HepG2 (cell line): ENCODE data around the gene TWF1. TPM values are rescaled to one million over a fixed set of nuclear protein-coding genes. Genes with fewer than 3 reads are reported as not detected.
A peak's percentile ranks its signal among the peaks of the same experiment; 100 is the strongest.

Experiments
- ARNT2 ChIP-seq: sonication (generic); formaldehyde crosslinking; IDR thresholded peaks from 2 replicates; pipeline ENCODE4 v1.8.0; 2022; ENCODE audit warnings: mild to moderate bottlenecking, low read depth, missing genetic modification reagents, moderate library complexity
- CBFB ChIP-seq: sonication (generic); formaldehyde crosslinking; IDR thresholded peaks from 2 replicates; pipeline ENCODE4 v1.4.0; 2020; ENCODE audit warnings: missing genetic modification reagents
- CCAR2 ChIP-seq: fragments of 200-400 bp; formaldehyde crosslinking; optimal IDR thresholded peaks from 2 replicates; pipeline ENCODE3; 2018; ENCODE audit warnings: low read depth, mild to moderate bottlenecking, low read length, moderate library complexity
- DNMT1 ChIP-seq: sonication (generic); formaldehyde crosslinking; IDR thresholded peaks from 2 replicates; pipeline ENCODE4 v1.5.1; 2020; ENCODE audit warnings: mild to moderate bottlenecking, missing genetic modification reagents
- HNF4A ChIP-seq: sonication (generic); formaldehyde crosslinking; IDR thresholded peaks from 2 replicates; pipeline ENCODE4 v1.4.0; 2020; ENCODE audit warnings: missing genetic modification reagents
- KMT2A ChIP-seq: sonication (generic); formaldehyde crosslinking; IDR thresholded peaks from 2 replicates; pipeline ENCODE4 v1.4.0; 2020; ENCODE audit warnings: missing genetic modification reagents
- NAIF1 ChIP-seq: sonication (generic); formaldehyde crosslinking; IDR thresholded peaks from 2 replicates; pipeline ENCODE4 v1.5.0; 2020; ENCODE audit warnings: mild to moderate bottlenecking, missing genetic modification reagents, borderline replicate concordance
- POLR2A ChIP-seq, 2 experiments: IDR thresholded peaks; 2 replicates each; pipeline ENCODE4 v1.6.1; 2011; ENCODE audit warnings: low read depth in 2 of 2, low read length in 2 of 2, mild to moderate bottlenecking in 1 of 2, moderate library complexity in 1 of 2; ENCODE audit not compliant: insufficient read depth in 1 of 2
- RXRB ChIP-seq: IDR thresholded peaks from 2 replicates; pipeline ENCODE4 v1.6.1; 2016; ENCODE audit warnings: borderline replicate concordance, missing genetic modification reagents, missing compliant biosample characterization
- SRSF9 ChIP-seq: fragments of 200-400 bp; formaldehyde crosslinking; IDR thresholded peaks from 2 replicates; pipeline ENCODE4 v1.6.1; 2018; ENCODE audit warnings: borderline replicate concordance, mild to moderate bottlenecking, low read depth, low read length; ENCODE audit not compliant: insufficient read depth, poor library complexity, severe bottlenecking
- YEATS2 ChIP-seq: sonication (generic); formaldehyde crosslinking; IDR thresholded peaks from 2 replicates; pipeline ENCODE4 v1.4.0; 2020; ENCODE audit warnings: missing genetic modification reagents, borderline replicate concordance
- ZNF564 ChIP-seq: sonication (generic); formaldehyde crosslinking; IDR thresholded peaks from 2 replicates; pipeline ENCODE4 v1.8.1; 2023; ENCODE audit warnings: mild to moderate bottlenecking, missing genetic modification reagents
- ZNF816 ChIP-seq: sonication (generic); formaldehyde crosslinking; IDR thresholded peaks from 2 replicates; pipeline ENCODE4 v1.8.0; 2022; ENCODE audit warnings: missing genetic modification reagents, mild to moderate bottlenecking, borderline replicate concordance
- ZSCAN22 ChIP-seq: sonication (generic); formaldehyde crosslinking; IDR thresholded peaks from 2 replicates; pipeline ENCODE4 v1.4.0; 2020; ENCODE audit warnings: mild to moderate bottlenecking, missing genetic modification reagents
- polyA plus RNA-seq, 8 experiments: library from polyadenylated mRNA; depleted of rRNA in 3 of 8; stranded (reverse) in 7 of 8; unstranded in 1 of 8; fragments of >200 nt; fragmentation: Illumina TruSeq in 4 of 8; extraction: Trizol in 4 of 8; gene quantifications; 2 replicates each; pipeline versions ENCODE4 v1.2.1 to v1.2.3, GENCODE V29; 2011 to 2016; ENCODE audit warnings: low read depth in 4 of 8, missing spikeins in 1 of 8, mixed read lengths in 1 of 8; ENCODE audit not compliant: insufficient read depth in 1 of 8
- total RNA-seq, 5 experiments: library from RNA; depleted of rRNA; stranded (reverse); fragments of >200 nt; fragmentation: Illumina TruSeq; extraction: Trizol; gene quantifications; 2 replicates each; pipeline ENCODE4 v1.2.3, GENCODE V29; 2016; ENCODE audit warnings: low read depth in 1 of 5
- TF ChIP-seq, protein P1 (sequence below): sonication (generic); formaldehyde crosslinking; IDR thresholded peaks from 2 replicates; pipeline ENCODE4 v1.4.0; 2020; ENCODE audit warnings: missing genetic modification reagents, mild to moderate bottlenecking, borderline replicate concordance
- TF ChIP-seq, protein P2 (sequence below): sonication (generic); formaldehyde crosslinking; IDR thresholded peaks from 2 replicates; pipeline ENCODE4 v1.8.1; 2023; ENCODE audit warnings: mild to moderate bottlenecking, missing genetic modification reagents, borderline replicate concordance
- TF ChIP-seq, protein P3 (sequence below): sonication (generic); formaldehyde crosslinking; IDR thresholded peaks from 2 replicates; pipeline ENCODE4 v1.5.1; 2020; ENCODE audit warnings: mild to moderate bottlenecking, missing genetic modification reagents, borderline replicate concordance
- TF ChIP-seq, protein P4 (sequence below): sonication (generic); formaldehyde crosslinking; IDR thresholded peaks from 2 replicates; pipeline ENCODE4 v1.4.0; 2020; ENCODE audit warnings: mild to moderate bottlenecking, missing genetic modification reagents
- TF ChIP-seq, protein P5 (sequence below): sonication (generic); formaldehyde crosslinking; IDR thresholded peaks from 2 replicates; pipeline ENCODE4 v1.5.0; 2020; ENCODE audit warnings: mild to moderate bottlenecking, missing genetic modification reagents

TWF1 gene
- total and polyA plus RNA-seq, 2 of the 13 experiments (the other 11 are each of a cell fraction or from before 2014, with no cell fraction given) = 32.3 to 85.5 TPM

DNA sequence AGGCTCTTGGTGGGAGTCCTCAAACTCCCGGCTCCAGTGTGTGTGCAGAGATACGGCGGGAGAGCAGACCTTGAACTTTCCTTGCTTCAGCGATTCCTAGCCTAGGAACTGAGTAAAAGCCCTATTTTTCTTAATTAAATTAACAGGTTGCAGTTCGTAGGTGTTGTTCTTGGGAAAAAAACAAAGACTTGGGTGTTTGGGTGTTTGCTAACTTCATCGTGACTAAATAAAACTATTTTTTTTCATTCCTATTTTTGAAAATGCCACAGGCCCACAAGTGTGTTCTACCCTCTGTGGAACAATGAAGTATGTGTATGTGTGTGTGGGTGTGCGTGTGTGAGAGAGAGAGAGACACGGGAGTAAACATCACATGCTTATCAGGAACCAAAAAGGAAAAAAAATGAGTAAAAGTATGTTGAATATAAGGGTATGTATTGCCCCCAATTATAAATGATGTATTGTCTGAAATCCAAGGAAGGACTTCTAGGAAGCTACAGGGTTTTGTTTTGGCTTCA, 30.4 kb upstream of the TWF1 start (continued):
- TF ChIP-seq, protein P1, sequence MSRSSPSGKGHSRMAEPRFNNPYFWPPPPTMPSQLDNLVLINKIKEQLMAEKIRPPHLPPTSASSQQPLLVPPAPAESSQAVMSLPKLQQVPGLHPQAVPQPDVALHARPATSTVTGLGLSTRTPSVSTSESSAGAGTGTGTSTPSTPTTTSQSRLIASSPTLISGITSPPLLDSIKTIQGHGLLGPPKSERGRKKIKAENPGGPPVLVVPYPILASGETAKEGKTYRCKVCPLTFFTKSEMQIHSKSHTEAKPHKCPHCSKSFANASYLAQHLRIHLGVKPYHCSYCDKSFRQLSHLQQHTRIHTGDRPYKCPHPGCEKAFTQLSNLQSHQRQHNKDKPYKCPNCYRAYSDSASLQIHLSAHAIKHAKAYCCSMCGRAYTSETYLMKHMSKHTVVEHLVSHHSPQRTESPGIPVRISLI = no peak
- TF ChIP-seq CBFB (no peak), YEATS2 (CRISPR knock-in tag) (0 out of 2 replicates have a peak, but pooled peaks have one; percentile 1), DNMT1 (CRISPR knock-in tag) (no peak), ZSCAN22 (CRISPR knock-in tag) (no peak), SRSF9 (no peak), RXRB (no peak), HNF4A (CRISPR knock-in tag) (no peak), CCAR2 (no peak), POLR2A (IDR thresholded peaks at IDR 0.05; ENCODE audit: insufficient read depth in 1 of 2, low read depth in 2 of 2, low read length in 2 of 2) (0 out of 4 replicates have a peak, but pooled peaks of 1 of the 2 experiments have one; percentile 7), ARNT2 (CRISPR knock-in tag) (no peak), KMT2A (CRISPR knock-in tag) (0 out of 2 replicates have a peak, but pooled peaks have one; percentile 10), ZNF816 (CRISPR knock-in tag) (no peak), NAIF1 (CRISPR knock-in tag) (no peak), ZNF564 (CRISPR knock-in tag) (no peak)
- TF ChIP-seq, protein P2, sequence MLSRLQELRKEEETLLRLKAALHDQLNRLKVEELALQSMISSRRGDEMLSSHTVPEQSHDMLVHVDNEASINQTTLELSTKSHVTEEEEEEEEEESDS (CRISPR knock-in tag) = no peak
- TF ChIP-seq, protein P3, sequence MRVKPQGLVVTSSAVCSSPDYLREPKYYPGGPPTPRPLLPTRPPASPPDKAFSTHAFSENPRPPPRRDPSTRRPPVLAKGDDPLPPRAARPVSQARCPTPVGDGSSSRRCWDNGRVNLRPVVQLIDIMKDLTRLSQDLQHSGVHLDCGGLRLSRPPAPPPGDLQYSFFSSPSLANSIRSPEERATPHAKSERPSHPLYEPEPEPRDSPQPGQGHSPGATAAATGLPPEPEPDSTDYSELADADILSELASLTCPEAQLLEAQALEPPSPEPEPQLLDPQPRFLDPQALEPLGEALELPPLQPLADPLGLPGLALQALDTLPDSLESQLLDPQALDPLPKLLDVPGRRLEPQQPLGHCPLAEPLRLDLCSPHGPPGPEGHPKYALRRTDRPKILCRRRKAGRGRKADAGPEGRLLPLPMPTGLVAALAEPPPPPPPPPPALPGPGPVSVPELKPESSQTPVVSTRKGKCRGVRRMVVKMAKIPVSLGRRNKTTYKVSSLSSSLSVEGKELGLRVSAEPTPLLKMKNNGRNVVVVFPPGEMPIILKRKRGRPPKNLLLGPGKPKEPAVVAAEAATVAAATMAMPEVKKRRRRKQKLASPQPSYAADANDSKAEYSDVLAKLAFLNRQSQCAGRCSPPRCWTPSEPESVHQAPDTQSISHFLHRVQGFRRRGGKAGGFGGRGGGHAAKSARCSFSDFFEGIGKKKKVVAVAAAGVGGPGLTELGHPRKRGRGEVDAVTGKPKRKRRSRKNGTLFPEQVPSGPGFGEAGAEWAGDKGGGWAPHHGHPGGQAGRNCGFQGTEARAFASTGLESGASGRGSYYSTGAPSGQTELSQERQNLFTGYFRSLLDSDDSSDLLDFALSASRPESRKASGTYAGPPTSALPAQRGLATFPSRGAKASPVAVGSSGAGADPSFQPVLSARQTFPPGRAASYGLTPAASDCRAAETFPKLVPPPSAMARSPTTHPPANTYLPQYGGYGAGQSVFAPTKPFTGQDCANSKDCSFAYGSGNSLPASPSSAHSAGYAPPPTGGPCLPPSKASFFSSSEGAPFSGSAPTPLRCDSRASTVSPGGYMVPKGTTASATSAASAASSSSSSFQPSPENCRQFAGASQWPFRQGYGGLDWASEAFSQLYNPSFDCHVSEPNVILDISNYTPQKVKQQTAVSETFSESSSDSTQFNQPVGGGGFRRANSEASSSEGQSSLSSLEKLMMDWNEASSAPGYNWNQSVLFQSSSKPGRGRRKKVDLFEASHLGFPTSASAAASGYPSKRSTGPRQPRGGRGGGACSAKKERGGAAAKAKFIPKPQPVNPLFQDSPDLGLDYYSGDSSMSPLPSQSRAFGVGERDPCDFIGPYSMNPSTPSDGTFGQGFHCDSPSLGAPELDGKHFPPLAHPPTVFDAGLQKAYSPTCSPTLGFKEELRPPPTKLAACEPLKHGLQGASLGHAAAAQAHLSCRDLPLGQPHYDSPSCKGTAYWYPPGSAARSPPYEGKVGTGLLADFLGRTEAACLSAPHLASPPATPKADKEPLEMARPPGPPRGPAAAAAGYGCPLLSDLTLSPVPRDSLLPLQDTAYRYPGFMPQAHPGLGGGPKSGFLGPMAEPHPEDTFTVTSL (CRISPR knock-in tag) = no peak
- TF ChIP-seq, protein P4, sequence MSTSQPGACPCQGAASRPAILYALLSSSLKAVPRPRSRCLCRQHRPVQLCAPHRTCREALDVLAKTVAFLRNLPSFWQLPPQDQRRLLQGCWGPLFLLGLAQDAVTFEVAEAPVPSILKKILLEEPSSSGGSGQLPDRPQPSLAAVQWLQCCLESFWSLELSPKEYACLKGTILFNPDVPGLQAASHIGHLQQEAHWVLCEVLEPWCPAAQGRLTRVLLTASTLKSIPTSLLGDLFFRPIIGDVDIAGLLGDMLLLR (CRISPR knock-in tag) = no peak
- TF ChIP-seq, protein P5, sequence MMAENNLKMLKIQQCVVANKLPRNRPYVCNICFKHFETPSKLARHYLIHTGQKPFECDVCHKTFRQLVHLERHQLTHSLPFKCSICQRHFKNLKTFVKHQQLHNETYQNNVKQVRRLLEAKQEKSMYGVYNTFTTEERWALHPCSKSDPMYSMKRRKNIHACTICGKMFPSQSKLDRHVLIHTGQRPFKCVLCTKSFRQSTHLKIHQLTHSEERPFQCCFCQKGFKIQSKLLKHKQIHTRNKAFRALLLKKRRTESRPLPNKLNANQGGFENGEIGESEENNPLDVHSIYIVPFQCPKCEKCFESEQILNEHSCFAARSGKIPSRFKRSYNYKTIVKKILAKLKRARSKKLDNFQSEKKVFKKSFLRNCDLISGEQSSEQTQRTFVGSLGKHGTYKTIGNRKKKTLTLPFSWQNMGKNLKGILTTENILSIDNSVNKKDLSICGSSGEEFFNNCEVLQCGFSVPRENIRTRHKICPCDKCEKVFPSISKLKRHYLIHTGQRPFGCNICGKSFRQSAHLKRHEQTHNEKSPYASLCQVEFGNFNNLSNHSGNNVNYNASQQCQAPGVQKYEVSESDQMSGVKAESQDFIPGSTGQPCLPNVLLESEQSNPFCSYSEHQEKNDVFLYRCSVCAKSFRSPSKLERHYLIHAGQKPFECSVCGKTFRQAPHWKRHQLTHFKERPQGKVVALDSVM = 0 out of 2 replicates have a peak, but pooled peaks have one; percentile 14
